HG02973 (cell line): ENCODE measurements around the gene SESTD1.
A peak's percentile ranks its signal among the peaks of the same experiment; 100 is the strongest.
"Not testable (repeated sequence)": the region's sequence is repeated elsewhere in the genome, so short reads cannot be mapped to it uniquely, and the experiment has no call there.

Source experiments
- ATAC-seq: cut with Tn5 transposase; IDR thresholded peaks from one replicate; pipeline ENCODE4 v1.9.1; 2021; ENCODE audit warnings: moderate library complexity; ENCODE audit not compliant: unreplicated experiment

The SESTD1 gene

DNA sequence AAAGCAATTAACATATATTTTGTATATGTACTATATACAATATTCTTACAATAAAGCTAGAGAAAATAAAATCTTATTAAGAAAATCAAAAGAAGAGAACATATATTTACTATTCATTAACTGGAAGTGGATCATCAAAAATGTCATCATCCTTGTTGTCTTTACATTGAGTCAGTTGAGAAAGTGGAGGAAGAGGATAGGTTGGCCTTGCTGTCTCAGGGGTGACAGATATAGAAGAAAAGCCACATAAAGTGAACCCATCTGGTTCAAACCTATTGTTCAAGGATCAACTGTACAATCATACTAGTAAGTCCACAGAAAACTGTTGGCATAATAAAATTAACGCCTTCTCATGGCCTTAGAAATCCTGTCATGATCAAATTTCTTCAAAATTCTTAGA lies 26.6 kb downstream of the SESTD1 start:
- ATAC-seq, result no peak

DNA sequence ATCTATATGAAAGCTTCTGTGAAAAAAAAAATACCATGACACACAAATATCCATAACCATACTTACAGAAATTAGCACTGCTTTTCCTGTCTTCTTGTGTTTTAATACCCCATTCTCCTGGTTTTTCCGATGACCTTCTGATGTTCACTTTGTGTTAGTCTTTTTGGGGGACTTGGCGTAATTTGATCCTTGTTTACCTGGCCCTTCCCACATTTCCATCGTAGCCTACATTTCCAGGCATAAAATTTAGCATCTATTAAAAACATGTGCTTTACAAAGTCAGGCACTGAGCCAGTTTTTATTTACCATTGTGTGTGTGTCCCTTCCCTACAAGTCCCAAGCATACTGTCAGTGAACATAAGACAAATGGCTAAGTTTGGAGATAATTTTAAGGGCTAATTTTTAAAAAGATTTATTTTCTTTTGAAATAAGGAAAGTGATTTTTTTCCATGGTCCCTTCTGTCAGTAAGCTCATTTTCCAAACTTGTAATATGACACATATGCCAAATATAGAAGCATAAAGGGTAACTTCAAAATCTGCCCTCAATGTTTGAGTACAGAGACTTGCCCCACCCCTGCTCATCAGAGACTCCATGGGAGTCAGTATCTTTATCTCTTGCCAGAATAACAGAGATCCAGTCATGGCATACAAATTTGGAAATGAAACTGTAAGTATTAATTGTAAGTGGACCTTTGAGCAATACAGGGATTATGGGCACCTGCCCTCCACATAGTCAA lies 27.3 kb downstream of the SESTD1 start:
- ATAC-seq, result no peak

DNA sequence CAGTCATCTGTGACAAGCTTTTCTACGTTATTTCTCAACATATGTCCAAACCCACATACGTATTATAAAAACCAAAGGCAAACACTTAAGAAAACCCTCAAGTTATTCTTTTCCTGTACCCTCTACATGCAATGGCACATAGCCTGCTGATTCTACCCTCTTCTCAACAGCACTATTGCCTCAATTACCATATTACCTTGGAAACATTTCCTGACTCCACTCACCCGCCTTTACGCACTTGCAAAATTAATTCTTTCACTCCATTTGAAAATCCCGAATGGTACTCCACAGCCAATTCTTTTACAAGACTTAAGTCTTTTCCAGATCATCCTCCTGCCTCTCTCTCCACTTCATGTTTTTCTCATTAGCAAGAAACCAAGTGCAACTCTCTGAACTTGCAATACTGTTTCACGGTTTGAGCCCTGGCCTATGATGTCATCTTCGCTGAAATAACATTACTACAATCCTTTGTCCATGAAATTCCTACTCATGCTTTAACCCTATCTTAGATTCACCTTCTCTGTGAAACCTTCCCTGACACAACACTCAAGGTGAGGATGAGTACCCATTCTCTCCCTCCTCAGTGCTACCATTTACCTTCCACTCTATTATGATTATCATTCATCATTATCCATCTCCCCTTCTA lies 29.0 kb downstream of the SESTD1 start:
- no peak for ATAC-seq

DNA sequence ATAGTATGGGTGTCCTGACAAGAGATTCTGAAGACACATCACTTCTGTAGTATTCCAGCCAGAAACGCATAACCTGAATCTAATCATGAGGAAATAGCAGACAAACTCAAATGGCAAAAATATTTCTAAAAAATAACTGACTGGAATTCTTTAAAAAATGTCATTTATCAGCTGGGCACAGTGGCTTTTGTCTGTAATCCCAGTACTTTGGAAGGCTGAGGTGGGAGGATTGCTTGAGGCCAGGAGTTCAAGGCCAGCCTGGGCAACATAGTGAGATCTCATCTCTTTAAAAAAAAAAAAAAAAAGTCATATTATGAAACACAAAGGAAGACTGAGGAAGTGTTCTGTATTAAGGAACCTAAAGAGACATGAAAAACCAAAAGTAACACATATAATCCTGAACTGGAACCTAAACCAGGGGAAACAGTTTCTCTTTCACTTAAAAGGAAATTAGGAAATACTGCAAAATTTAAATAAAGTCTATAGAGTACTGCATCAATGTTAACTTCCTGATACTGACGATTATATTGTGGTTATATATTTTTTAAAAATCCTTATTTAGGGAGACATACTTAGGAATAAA lies 29.9 kb downstream of the SESTD1 start:
- ATAC-seq, result no peak

DNA sequence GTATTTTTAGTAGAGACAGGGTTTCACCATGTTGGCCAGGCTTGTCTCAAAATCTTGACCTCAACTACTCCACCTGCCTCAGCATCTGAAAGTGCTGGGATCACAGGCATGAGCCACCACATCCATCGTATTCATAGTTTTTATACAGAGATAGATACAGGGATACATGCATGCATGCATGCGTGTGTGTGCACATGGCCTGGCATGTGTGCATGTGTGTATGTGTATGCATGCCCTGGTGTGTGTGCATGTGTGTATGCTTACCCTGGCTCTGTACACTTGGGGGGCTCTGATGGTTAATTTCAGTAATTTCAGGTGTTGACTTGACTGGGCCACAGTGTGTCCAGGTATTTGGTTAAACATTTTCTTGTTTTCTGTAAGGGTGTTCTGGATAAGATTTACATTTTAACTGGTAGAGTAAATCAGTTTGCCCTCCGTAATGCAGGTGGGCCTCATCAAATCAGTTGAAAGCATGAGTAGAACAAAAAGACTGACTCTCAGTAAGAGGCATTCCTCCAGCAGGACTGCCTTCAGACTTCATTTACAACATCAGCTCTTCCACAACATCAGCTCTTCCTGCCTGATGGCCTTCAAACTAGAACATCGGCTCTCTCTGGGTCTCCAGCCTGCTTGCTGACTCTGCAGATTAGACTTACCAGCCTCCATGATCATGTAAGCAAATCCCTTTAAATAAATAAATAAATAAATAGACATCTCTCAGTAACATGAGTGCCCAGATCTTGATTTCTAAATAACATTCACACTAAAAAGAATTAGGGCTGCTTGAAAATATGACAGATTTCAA lies 30.8 kb downstream of the SESTD1 start:
- ATAC-seq, result no peak

DNA sequence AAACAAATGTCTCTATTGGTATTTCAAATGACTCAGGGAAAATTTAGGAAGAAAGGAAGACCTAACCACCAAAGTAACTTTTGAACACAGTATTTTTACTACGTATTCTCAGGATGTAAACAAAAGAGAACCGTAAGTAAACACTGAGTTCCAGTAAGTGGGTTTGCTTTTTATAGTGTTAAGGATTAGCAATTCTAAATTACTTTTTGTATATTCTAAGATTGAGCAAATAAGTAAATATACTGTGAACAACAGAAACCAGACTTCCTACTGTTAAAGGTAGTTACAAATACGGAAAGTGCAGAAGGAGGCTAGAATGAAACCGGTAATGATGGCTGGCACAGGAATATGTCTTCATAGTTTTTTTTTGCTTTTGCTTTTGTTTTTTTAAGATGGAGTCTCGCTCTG lies 31.5 kb downstream of the SESTD1 start:
- ATAC-seq, result no peak

DNA sequence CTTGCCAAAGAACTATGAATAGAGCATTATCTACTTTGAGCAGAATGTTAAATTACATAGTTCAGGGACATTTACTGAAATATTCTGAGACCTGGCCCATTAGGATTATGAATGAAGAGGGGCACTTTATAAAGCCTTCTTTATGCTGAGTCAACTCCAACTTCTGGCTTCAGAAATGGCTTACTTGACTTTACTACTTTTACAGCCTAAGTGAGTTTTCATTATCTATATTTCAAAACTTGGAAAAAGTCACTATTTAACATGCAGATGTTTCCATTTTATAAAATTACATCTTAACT lies 37.7 kb downstream of the SESTD1 start:
- no peak for ATAC-seq

DNA sequence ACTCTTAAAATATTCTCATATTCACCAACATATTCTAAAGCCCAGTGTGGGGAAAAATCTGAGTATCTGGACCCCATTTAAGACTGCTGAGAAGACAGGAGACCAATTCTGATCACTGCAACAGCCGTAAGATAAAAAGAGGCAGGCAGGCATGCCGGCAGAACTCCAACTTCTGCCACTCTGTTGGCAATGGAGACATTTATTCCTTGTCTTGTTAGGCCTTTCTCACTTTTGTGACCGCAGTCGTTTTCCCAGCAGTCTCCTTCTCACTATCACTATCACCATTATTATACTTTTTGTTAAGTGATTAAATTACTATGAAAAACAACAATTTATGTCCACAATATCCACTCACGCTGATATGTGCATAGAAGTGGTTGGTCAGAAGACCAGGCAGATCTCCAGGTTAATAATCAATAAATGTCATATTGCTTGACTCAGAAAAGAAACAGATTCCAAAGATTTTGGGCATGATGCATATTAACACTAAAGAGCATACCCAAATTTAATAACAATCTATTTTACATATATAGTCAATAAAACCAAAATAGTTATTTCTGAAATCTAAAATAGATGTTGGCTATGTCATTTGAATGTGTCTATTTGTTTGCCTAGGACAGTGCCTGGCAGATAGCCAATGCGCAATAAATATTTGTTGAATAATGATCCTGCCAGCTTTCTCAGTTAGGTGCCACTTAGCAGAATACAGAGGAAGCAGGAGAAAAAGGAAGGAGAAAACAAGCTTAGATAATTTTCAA lies 38.2 kb downstream of the SESTD1 start:
- no peak for ATAC-seq

DNA sequence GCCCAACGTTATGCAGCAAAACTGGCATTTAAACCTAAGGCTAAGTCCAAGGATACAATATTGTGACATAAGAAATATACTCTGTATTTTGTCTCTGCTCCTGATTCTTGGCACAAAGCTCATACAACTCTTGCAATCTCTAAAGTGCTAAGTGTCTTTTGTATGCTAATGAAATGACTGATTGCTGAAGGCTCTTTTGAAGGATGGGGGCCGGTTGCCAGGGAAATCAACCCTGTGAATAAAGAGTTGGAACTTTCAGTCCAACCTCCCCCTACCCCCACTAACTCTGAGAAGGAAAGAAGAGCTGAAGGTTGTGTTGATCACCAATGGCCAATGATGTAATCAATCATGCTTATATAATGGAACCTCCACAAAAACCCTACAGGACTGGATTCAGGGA lies 40.3 kb downstream of the SESTD1 start:
- ATAC-seq, result no peak

DNA sequence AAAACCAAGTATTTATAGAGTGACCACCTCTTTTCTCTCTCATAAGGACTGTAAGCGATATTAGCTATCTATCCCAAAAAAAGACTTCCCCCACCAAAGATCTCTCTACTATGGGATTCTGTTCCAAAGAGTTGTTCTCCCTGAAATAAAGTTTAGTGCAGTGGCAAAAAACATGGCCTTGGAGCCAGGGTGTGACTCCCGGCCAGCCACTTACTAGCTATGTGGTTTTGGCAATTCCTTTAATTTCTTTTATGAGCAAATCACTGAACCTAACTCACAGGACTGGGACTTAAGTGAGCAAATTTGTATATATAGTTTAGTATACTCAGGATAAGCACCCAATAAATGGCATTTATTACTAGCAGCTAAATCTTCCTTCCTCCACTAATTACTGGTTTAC lies 42.6 kb downstream of the SESTD1 start:
- no peak for ATAC-seq

DNA sequence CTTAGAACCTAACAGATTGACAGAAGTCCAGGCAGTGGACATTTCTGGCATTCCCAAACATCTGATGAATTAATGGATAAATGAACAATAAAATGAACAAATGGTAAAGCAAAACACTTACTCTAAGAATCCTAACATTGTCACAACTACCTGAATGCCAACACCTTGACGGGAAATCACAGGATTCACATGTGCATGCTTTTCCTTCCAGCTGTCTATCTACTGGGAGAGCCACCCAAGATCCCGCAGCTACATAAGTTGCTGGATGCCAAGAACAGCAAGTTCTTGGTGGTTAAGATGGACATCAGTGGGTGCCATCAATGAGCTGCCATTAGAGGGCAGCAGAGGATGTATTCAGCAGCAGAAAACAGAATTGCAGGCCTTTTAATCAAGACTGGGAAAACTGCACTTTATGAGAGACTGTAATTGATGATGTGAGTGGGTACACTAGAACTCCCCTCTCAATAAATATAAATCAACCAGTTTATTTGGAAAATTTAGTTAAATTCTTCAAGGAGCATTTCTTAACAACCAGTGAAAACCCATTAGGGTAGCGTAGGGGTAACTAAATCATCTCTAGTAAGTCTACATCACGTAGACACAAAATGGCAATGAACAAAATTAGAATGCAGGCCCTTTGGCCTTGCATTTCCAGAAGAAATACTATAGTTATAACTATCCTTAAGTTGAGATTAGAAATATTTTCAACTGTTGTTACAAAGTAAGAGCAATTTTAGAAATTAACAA lies 45.6 kb downstream of the SESTD1 start:
- peak; percentile 90 for ATAC-seq

DNA sequence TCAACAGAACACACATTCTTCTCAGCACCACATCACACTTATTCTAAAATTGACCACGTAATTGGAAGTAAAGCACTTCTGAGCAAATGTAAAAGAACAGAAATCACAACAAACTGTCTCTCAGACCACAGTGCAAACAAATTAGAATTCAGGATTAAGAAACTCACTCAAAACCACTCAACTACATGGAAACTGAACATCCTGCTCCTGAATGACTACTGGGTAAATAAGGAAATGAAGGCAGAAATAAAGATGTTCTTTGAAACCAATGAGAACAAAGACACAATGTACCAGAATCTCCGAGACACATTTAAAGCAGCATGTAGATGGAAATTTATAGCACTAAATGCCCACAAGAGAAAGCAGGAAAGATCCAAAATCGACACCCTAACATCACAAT lies 50.0 kb downstream of the SESTD1 start:
- not testable (repeated sequence) for ATAC-seq

DNA sequence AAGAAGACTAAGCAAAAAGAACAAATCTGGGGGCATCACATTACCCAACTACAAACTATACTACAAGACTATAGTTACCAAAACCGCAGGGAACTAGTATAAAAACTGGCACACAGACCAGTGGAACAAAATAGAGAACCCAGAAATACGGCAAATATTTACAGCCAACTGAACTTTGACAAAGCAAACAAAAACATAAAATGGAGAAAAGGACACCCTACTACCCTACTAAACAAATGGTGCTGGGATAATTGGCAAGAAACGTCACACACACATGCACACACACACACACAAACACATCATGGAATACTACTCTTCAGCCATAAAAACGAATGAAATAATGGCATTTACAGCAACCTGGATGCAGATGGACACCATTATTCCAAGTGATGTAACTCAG lies 53.3 kb downstream of the SESTD1 start:
- ATAC-seq, result no peak

DNA sequence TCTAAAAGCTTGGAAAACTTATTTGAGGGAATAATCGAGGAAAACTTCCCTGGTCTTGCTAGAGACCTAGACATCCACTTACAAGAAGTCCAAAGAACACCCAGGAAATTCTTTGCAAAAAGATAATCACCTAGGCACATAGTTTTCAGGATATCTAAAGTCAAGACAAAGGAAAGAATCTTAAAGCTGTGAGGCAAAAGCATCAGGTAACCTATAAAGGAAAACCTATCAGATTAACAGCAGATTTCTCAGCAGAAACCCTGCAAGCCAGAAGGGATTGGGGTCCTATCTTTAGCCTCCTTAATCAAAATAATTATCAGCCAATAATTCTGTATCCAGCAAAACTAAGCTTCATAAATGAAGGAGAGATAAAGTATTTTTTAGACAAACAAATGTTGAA lies 56.4 kb downstream of the SESTD1 start:
- not testable (repeated sequence) for ATAC-seq

DNA sequence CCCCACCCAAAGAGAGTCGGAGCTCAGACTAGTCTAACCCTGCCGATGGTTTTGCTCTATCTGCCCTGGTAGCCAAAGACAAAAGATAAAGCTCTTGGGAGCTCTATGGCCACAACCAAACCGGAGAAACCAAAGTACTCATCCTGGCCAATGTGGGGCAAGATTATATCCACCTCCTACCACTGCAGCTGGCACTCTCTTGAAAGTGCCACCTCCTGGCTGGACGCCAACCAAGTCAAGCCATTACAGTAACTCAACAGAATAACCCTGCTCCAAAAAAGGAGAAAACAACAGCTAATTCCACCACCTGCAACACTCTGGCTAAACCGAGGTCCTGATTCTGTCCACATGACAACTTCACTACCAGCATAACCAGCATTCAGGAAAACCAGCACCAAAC lies 57.6 kb downstream of the SESTD1 start:
- no peak for ATAC-seq

DNA sequence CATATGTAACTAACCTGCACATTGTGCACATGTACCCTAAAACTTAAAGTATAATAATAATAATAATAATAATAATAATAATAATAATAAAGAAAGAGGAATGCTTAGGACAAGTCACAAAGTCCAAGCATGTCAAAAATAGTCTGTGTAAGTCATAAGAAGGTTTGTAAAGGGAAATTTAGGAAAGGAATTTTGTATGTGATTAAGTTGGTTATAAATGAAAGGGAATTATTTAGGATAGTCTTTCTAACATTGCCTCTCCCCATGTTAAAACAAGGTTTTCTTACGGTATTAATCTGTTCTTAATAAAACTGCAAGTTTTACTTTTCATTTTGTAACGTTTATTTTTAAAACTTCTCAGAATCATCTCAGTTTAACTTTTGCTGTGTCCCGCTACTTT lies 62.8 kb downstream of the SESTD1 start:
- no peak for ATAC-seq

DNA sequence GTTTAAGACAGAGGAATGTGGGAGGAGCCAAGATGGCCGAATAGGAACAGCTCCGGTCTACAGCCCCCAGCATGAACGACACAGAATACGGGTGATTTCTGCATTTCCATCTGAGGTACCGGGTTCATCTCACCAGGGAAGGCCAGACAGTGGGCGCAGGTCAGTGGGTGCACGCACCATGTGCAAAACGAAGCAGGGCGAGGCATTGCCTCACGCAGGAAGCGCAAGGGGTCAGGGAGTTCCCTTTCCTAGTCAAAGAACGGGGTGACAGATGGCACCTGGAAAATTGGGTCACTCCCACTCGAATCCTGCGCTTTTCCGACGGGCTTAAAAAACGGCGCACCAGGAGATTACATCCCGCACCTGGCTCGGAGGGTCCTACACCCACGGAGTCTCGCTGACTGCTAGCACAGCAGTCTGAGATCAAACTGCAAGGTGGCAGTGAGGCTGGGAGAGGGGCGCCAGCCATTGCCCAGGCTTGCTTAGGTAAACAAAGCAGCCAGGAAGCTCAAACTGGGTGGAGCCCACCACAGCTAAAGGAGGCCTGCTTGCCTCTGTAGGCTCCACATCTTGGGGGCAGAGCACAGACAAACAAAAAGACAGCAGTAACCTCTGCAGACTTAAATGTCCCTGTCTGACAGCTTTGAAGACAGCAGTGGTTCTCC lies 68.6 kb downstream of the SESTD1 start:
- ATAC-seq, result not testable (repeated sequence)

DNA sequence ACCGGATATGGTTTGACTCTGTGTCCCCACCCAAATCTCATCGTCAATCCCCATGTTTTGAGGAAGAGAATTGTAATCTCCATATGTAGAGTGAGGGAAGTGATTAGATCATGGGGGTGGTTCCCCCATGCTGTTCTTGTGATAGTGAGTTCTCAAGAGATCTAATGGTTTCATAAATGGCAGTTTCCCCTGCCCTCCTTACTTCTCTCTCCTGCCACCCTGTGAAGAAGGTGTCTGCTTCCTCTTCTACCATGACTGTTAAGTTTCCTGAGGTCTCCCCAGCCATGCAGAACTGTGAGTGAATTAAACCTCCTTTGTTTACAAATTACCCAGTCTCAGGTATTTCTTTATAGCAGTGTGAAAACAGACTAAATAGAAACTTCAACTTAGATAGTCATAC lies 69.5 kb downstream of the SESTD1 start:
- no peak for ATAC-seq

DNA sequence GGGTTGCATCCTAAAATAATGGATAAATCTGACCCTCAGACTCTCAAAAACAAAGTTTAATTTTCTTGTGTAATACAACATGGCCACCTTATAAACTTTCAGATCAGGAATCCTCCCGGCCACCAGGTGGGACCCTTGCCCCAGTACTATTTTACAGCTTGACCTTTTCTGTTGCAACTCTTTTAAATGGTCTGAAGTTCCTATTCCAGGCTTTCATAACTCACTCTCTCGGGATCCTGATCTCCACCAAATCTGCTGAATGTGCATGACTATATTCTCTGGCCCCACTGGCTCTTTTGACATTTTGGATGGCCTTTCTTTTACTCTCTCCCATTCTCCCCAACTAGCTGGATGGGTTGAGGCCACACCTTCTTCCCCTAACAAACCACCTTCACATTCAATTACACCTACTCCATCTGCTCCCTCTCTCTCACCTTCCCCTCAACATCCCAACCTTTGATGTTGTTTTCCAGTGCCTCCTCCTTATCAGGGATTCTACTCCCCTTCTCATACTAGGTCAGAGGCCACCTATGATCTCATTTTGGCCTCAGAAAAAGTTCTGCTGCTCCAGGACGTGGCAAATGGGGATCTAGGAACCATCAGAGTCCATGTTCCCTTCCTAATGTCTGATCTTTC lies 70.8 kb downstream of the SESTD1 start:
- no peak for ATAC-seq
